H9 (cell line): ENCODE data around the gene PTPRF. TPM values are rescaled to one million over a fixed set of nuclear protein-coding genes. Genes with fewer than 3 reads are reported as not detected.
A peak's percentile ranks its signal among the peaks of the same experiment; 100 is the strongest.

Experiments used
- DNase-seq: peaks from one replicate; pipeline ENCODE4 v3.0.0-alpha.2; 2017
- H2AFZ ChIP-seq: one replicate; pipeline ENCODE4 v1.6.1; 2013; ENCODE audit warnings: mild to moderate bottlenecking, low read length, control low read depth, moderate library complexity
- H2AK5ac ChIP-seq: 2 replicates; pipeline ENCODE4 v1.6.1; 2013; ENCODE audit warnings: low read length, control low read depth, mixed read lengths; ENCODE audit not compliant: insufficient read length
- H2BK120ac ChIP-seq: one replicate; pipeline ENCODE4 v1.6.1; 2013; ENCODE audit warnings: low read depth, mild to moderate bottlenecking, low read length, control low read depth, inconsistent platforms; ENCODE audit not compliant: poor library complexity, severe bottlenecking
- H2BK12ac ChIP-seq: 2 replicates; pipeline ENCODE4 v1.6.1; 2013; ENCODE audit warnings: low read length, control low read depth, mixed read lengths, low read depth; ENCODE audit not compliant: insufficient read length
- H2BK15ac ChIP-seq: 2 replicates; pipeline ENCODE4 v1.6.1; 2013; ENCODE audit warnings: low read depth, low read length, control low read depth
- H2BK20ac ChIP-seq: one replicate; pipeline ENCODE4 v1.6.1; 2013; ENCODE audit warnings: low read depth, mild to moderate bottlenecking, low read length, control low read depth, inconsistent platforms; ENCODE audit not compliant: poor library complexity, severe bottlenecking
- H2BK5ac ChIP-seq: 2 replicates; pipeline ENCODE4 v1.6.1; 2013; ENCODE audit warnings: low read length, control low read depth, mixed read lengths; ENCODE audit not compliant: insufficient read length
- H3K14ac ChIP-seq: 2 replicates; pipeline ENCODE4 v1.6.1; 2013; ENCODE audit warnings: low read length, control low read depth; ENCODE audit not compliant: insufficient read depth
- H3K18ac ChIP-seq: 2 replicates; pipeline ENCODE4 v1.6.1; 2013; ENCODE audit warnings: low read depth, mild to moderate bottlenecking, mixed read lengths, low read length, control low read depth; ENCODE audit not compliant: insufficient read length
- H3K23ac ChIP-seq: 2 replicates; pipeline ENCODE4 v1.6.1; 2013; ENCODE audit warnings: low read length, control low read depth, mixed read lengths, low read depth; ENCODE audit not compliant: insufficient read length
- H3K23me2 ChIP-seq: 2 replicates; pipeline ENCODE4 v1.6.1; 2013; ENCODE audit warnings: low read depth, mild to moderate bottlenecking, mixed read lengths, low read length, control low read depth; ENCODE audit not compliant: insufficient read length, poor library complexity, severe bottlenecking
- H3K27ac ChIP-seq: 2 replicates; pipeline ENCODE4 v1.5.1; 2013; ENCODE audit warnings: low read length, control low read depth, mixed read lengths, low read depth; ENCODE audit not compliant: insufficient read length
- H3K27me3 ChIP-seq: 2 replicates; pipeline ENCODE4 v1.6.1; 2013; ENCODE audit warnings: low read length, control low read depth, inconsistent platforms; ENCODE audit not compliant: insufficient read depth
- H3K4ac ChIP-seq: 2 replicates; pipeline ENCODE4 v1.6.1; 2013; ENCODE audit warnings: low read depth, mild to moderate bottlenecking, control low read depth, inconsistent platforms, low read length, moderate library complexity
- H3K4me1 ChIP-seq: 2 replicates; pipeline ENCODE4 v1.6.1; 2013; ENCODE audit warnings: low read length, control low read depth, inconsistent platforms; ENCODE audit not compliant: insufficient read depth
- H3K4me2 ChIP-seq: 2 replicates; pipeline ENCODE4 v1.6.1; 2013; ENCODE audit warnings: low read length, control low read depth, mixed read lengths; ENCODE audit not compliant: insufficient read length, insufficient read depth
- H3K56ac ChIP-seq: 2 replicates; pipeline ENCODE4 v1.6.1; 2013; ENCODE audit warnings: low read depth, mild to moderate bottlenecking, mixed read lengths, low read length, control low read depth; ENCODE audit not compliant: insufficient read length
- H3K79me1 ChIP-seq: 2 replicates; pipeline ENCODE4 v1.6.1; 2013; ENCODE audit warnings: low read depth, mild to moderate bottlenecking, moderate library complexity, low read length, control low read depth, inconsistent platforms; ENCODE audit not compliant: insufficient read depth, poor library complexity, severe bottlenecking
- H3K79me2 ChIP-seq: 2 replicates; pipeline ENCODE4 v1.6.1; 2013; ENCODE audit warnings: low read length, control low read depth, inconsistent platforms; ENCODE audit not compliant: insufficient read depth
- H3K9ac ChIP-seq: 2 replicates; pipeline ENCODE4 v1.6.1; 2013; ENCODE audit warnings: low read length, control low read depth, mixed read lengths; ENCODE audit not compliant: insufficient read length; ENCODE audit errors: extremely low read depth
- H3K9me3 ChIP-seq: one replicate; pipeline ENCODE4 v1.6.1; 2013; ENCODE audit warnings: low read depth, low read length, inconsistent platforms; ENCODE audit not compliant: control insufficient read depth
- H3T11ph ChIP-seq: one replicate; pipeline ENCODE4 v1.6.1; 2013; ENCODE audit warnings: mild to moderate bottlenecking, low read length, control low read depth, inconsistent platforms
- H4K20me1 ChIP-seq: one replicate; pipeline ENCODE4 v1.6.1; 2013; ENCODE audit not compliant: control insufficient read depth, insufficient read length, insufficient read depth
- H4K5ac ChIP-seq: 2 replicates; pipeline ENCODE4 v1.6.1; 2013; ENCODE audit warnings: low read depth, mild to moderate bottlenecking, mixed read lengths, low read length, control low read depth; ENCODE audit not compliant: insufficient read length
- H4K8ac ChIP-seq: replicated peaks from 2 replicates; pipeline ENCODE4 v1.6.1; 2013; ENCODE audit warnings: low read length, control low read depth, mixed read lengths, low read depth; ENCODE audit not compliant: insufficient read length
- H4K91ac ChIP-seq: 2 replicates; pipeline ENCODE4 v1.6.1; 2013; ENCODE audit warnings: low read depth, mild to moderate bottlenecking, moderate library complexity, mixed read lengths, low read length, control low read depth; ENCODE audit not compliant: insufficient read length
- H3K27ac Mint-ChIP-seq, 3 experiments: 2 replicates in 2 of 3; 3 replicates in 1 of 3; pipeline ENCODE4 v1.8.0; 2020 to 2021; ENCODE audit warnings: mixed read lengths in 3 of 3, mild to moderate bottlenecking in 1 of 3, moderate library complexity in 1 of 3
- H3K27me3 Mint-ChIP-seq: 2 replicates; pipeline ENCODE4 v1.8.0; 2021; ENCODE audit warnings: low read depth, mild to moderate bottlenecking, moderate library complexity, mixed read lengths
- H3K36me3 Mint-ChIP-seq, 3 experiments: 2 replicates in 2 of 3; 3 replicates in 1 of 3; pipeline ENCODE4 v1.8.0; 2020 to 2021; ENCODE audit warnings: low read depth in 3 of 3, mixed read lengths in 3 of 3; ENCODE audit not compliant: insufficient read depth in 1 of 3
- H3K4me1 Mint-ChIP-seq, 2 experiments: 2 replicates each; pipeline ENCODE4 v1.8.0; 2020; ENCODE audit warnings: mixed read lengths in 2 of 2
- H3K4me3 Mint-ChIP-seq, 2 experiments: 2 replicates in 1 of 2; 3 replicates in 1 of 2; pipeline ENCODE4 v1.8.0; 2020 to 2021; ENCODE audit warnings: mild to moderate bottlenecking in 2 of 2, mixed read lengths in 2 of 2, moderate library complexity in 1 of 2
- H3K9me3 Mint-ChIP-seq, 2 experiments: 2 replicates in 1 of 2; 3 replicates in 1 of 2; pipeline ENCODE4 v1.8.0; 2020; ENCODE audit warnings: mild to moderate bottlenecking in 2 of 2, mixed read lengths in 2 of 2, moderate library complexity in 1 of 2
- CTCF ChIP-seq: fragments of 200-600 bp; sonication (generic); conservative IDR thresholded peaks from 3 replicates; pipeline ENCODE4 v1.8.0; 2021; ENCODE audit warnings: antibody characterized with exemption, mild to moderate bottlenecking
- WGBS: extraction: QIAGEN DNeasy Blood & Tissue Kit; methylation state at CpG from one replicate; pipeline ENCODE4 v1.1.7; 2013; ENCODE audit warnings: missing lambda C conversion rate, low lambda C conversion rate, mixed read lengths; ENCODE audit not compliant: insufficient read length; ENCODE audit errors: extremely low coverage; 5-methylcytosine and 5-hydroxymethylcytosine counted together
- total RNA-seq: library from RNA; stranded (reverse); gene quantifications from 2 replicates; pipeline ENCODE4 v1.2.1, GENCODE V29; 2021

PTPRF gene
- total RNA-seq, 1 experiment from 2014 or later = 193 TPM

GRCh38 chr1:43558346-43558841, 27.7 kb downstream of the PTPRF start:
- H3K9me3 Mint-ChIP-seq = no peaks in the 10 kb centered on the region
- TF ChIP-seq CTCF = no peak
- Histone ChIP-seq H3K4me2 (peak overlapping the region; percentile 1), H3T11ph (no peak overlapping the region), H4K5ac (no peak overlapping the region), H3K14ac (no peak overlapping the region), H4K20me1 (peaks cover 3% of the 10 kb centered on the region), H3K9me3 (no peaks in the 10 kb centered on the region), H3K4me1 (peaks cover 3% of the 10 kb centered on the region; the same call in 1 of the 2 replicates), H2BK120ac (no peak overlapping the region), H2AFZ (no peak overlapping the region), H2AK5ac (no peak overlapping the region), H3K56ac (no peak overlapping the region), H3K9ac (no peak overlapping the region), H3K23me2 (no peaks in the 10 kb centered on the region), H4K8ac (no peak overlapping the region), H2BK20ac (no peak overlapping the region), H3K18ac (no peak overlapping the region), H4K91ac (no peak overlapping the region), H2BK15ac (no peak overlapping the region), H2BK5ac (no peak overlapping the region), H2BK12ac (no peak overlapping the region), H3K79me1 (no peaks in the 10 kb centered on the region), H3K23ac (no peak overlapping the region), H3K27me3 (no peaks in the 10 kb centered on the region), H3K4ac (no peak overlapping the region), H3K79me2 (no peaks in the 10 kb centered on the region; the same call in 1 of the 2 replicates), H3K27ac (no peak overlapping the region)
- peaks cover 24 to 42% (median 33%) of the 10 kb centered on the region in 3 experiments for H3K36me3 Mint-ChIP-seq
- DNase-seq = peak; percentile 62
- H3K4me3 Mint-ChIP-seq = no peak overlapping the region
- H3K27ac Mint-ChIP-seq = no peak overlapping the region; a peak in 1 of 7 replicates
- WGBS = no CpG with 5 or more reads among the region's 21 CpGs
- H3K4me1 Mint-ChIP-seq = peaks cover 12 to 24% of the 10 kb centered on the region in 2 experiments
- no peaks in the 10 kb centered on the region; the same call in 1 of the 2 replicates for H3K27me3 Mint-ChIP-seq
